Stomach smooth muscle (tissue), 2 donors: ENCODE results near the gene MTM1.

ENCODE experiments used
- H3K27ac ChIP-seq: one replicate; pipeline ENCODE4 v1.7.0; 2013; ENCODE audit warnings: mild to moderate bottlenecking, low read length, inconsistent platforms
- H3K27me3 ChIP-seq, 2 donors: one replicate each; pipeline ENCODE4 v1.7.0; 2013; ENCODE audit warnings: low read length in 2 of 2; ENCODE audit not compliant: insufficient read depth in 2 of 2, control insufficient read depth in 1 of 2
- H3K36me3 ChIP-seq, 2 donors: one replicate each; pipeline ENCODE4 v1.7.0; 2013; ENCODE audit warnings: low read length in 2 of 2; ENCODE audit not compliant: control insufficient read depth in 2 of 2, insufficient read depth in 2 of 2
- H3K4me1 ChIP-seq: one replicate; pipeline ENCODE4 v1.7.0; 2013; ENCODE audit warnings: low read length; ENCODE audit not compliant: control insufficient read depth, insufficient read depth
- H3K4me3 ChIP-seq, 2 donors: one replicate each; pipeline ENCODE4 v1.7.0; 2013; ENCODE audit warnings: low read length in 2 of 2
- H3K9ac ChIP-seq, 2 donors: one replicate each; pipeline ENCODE4 v1.7.0; 2013; ENCODE audit warnings: low read length in 2 of 2, mild to moderate bottlenecking in 1 of 2
- H3K9me3 ChIP-seq, 2 donors: one replicate each; pipeline ENCODE4 v1.7.0; 2013; ENCODE audit warnings: low read length in 2 of 2; ENCODE audit not compliant: control insufficient read depth in 2 of 2
- donor health status: healthy.
- donor health status: Pancreatic carcinoma.

MTM1 gene

GRCh38 chrX:150548684-150549083, 19.7 kb upstream of the MTM1 start:
- H3K27ac ChIP-seq, result no peak overlapping the region
- H3K9me3 ChIP-seq, result peaks cover 0 to 2% of the 10 kb centered on the region in 2 donors
- H3K36me3 ChIP-seq, result no peaks in the 10 kb centered on the region
- peaks cover 14% of the 10 kb centered on the region for H3K4me1 ChIP-seq
- H3K27me3 ChIP-seq, result peaks cover 0 to 7% of the 10 kb centered on the region in 2 donors
- H3K9ac ChIP-seq, result no peak overlapping the region
- H3K4me3 ChIP-seq, result no peak overlapping the region

- H3K4me1 ChIP-seq, result peaks cover 10% of the 10 kb centered on the region
- H3K9me3 ChIP-seq, result peaks cover 0 to 2% of the 10 kb centered on the region in 2 donors
- no peak overlapping the region for H3K4me3 ChIP-seq
- no peak overlapping the region for H3K27ac ChIP-seq
- peaks cover 0 to 7% of the 10 kb centered on the region in 2 donors for H3K27me3 ChIP-seq
- no peak overlapping the region for H3K9ac ChIP-seq
- H3K36me3 ChIP-seq, result no peaks in the 10 kb centered on the region
Observed at GRCh38 chrX:150551963-150552362, 16.5 kb upstream of the MTM1 start.

- H3K27me3 ChIP-seq, result no peaks in the 10 kb centered on the region
- no peak overlapping the region for H3K27ac ChIP-seq
- no peaks in the 10 kb centered on the region for H3K4me1 ChIP-seq
- no peaks in the 10 kb centered on the region for H3K9me3 ChIP-seq
- no peaks in the 10 kb centered on the region for H3K36me3 ChIP-seq
- no peak overlapping the region for H3K9ac ChIP-seq
- no peak overlapping the region for H3K4me3 ChIP-seq
Observed at GRCh38 chrX:150558424-150558823, 10.0 kb upstream of the MTM1 start.

GRCh38 chrX:150564838-150565237, 3.6 kb upstream of the MTM1 start:
- peaks cover 0 to 3% of the 10 kb centered on the region in 2 donors for H3K27me3 ChIP-seq
- no peaks in the 10 kb centered on the region for H3K9me3 ChIP-seq
- peaks cover 3% of the 10 kb centered on the region for H3K4me1 ChIP-seq

GRCh38 chrX:150565551-150565950, 2.9 kb upstream of the MTM1 start:
- peaks cover 3% of the 10 kb centered on the region for H3K4me1 ChIP-seq
- no peak overlapping the region for H3K9ac ChIP-seq
- H3K9me3 ChIP-seq, result no peaks in the 10 kb centered on the region
- no peak overlapping the region for H3K27ac ChIP-seq
- H3K36me3 ChIP-seq, result no peaks in the 10 kb centered on the region
- no peak overlapping the region for H3K4me3 ChIP-seq
- peaks cover 0 to 3% of the 10 kb centered on the region in 2 donors for H3K27me3 ChIP-seq

More at GRCh38 chrX:150564838-150565237, 3.6 kb upstream of the MTM1 start:
- no peak overlapping the region for H3K27ac ChIP-seq
- H3K9ac ChIP-seq, result no peak overlapping the region
- H3K36me3 ChIP-seq, result no peaks in the 10 kb centered on the region
- no peak overlapping the region for H3K4me3 ChIP-seq

- H3K4me1 ChIP-seq, result peaks cover 3% of the 10 kb centered on the region
- H3K27ac ChIP-seq, result no peak overlapping the region
- H3K27me3 ChIP-seq, result peaks cover 0 to 3% of the 10 kb centered on the region in 2 donors
- no peak overlapping the region for H3K4me3 ChIP-seq
- no peaks in the 10 kb centered on the region for H3K9me3 ChIP-seq
- no peak overlapping the region for H3K9ac ChIP-seq
- H3K36me3 ChIP-seq, result no peaks in the 10 kb centered on the region
Observed at GRCh38 chrX:150566734-150567182, 1.7 kb upstream of the MTM1 start.

- Histone ChIP-seq H3K36me3 (no peaks in the 10 kb centered on the region), H3K9me3 (no peaks in the 10 kb centered on the region), H3K4me3 (peak overlapping the region; percentile 29 to 31)
Observed at GRCh38 chrX:150567645-150568319, 639 bp upstream of the MTM1 start.

GRCh38 chrX:150569155-150569477, 695 bp downstream of the MTM1 start:
- Histone ChIP-seq H3K9me3 (no peaks in the 10 kb centered on the region), H3K9ac (peak overlapping the region; percentile 58 to 69), H3K36me3 (no peaks in the 10 kb centered on the region), H3K4me3 (peak overlapping the region; percentile 62 to 76), H3K27me3 (peaks cover 0 to 3% of the 10 kb centered on the region in 2 donors), H3K4me1 (peaks cover 3% of the 10 kb centered on the region), H3K27ac (peak overlapping the region; percentile 62)

More at GRCh38 chrX:150567645-150568319, 639 bp upstream of the MTM1 start:
- H3K4me1 ChIP-seq, result peaks cover 3% of the 10 kb centered on the region
- peak overlapping the region; percentile 24 for H3K27ac ChIP-seq
- H3K27me3 ChIP-seq, result peaks cover 0 to 3% of the 10 kb centered on the region in 2 donors
- H3K9ac ChIP-seq, result no peak overlapping the region

- peaks cover 0 to 1% of the 10 kb centered on the region in 2 donors for H3K27me3 ChIP-seq
- no peaks in the 10 kb centered on the region for H3K36me3 ChIP-seq
- no peak overlapping the region for H3K4me3 ChIP-seq
- H3K27ac ChIP-seq, result no peak overlapping the region
- H3K9me3 ChIP-seq, result no peaks in the 10 kb centered on the region
- peaks cover 3% of the 10 kb centered on the region for H3K4me1 ChIP-seq
- no peak overlapping the region for H3K9ac ChIP-seq
Observed at GRCh38 chrX:150570512-150570911, 2.1 kb downstream of the MTM1 start.

GRCh38 chrX:150572206-150572605, 3.8 kb downstream of the MTM1 start:
- H3K27ac ChIP-seq, result no peak overlapping the region
- no peaks in the 10 kb centered on the region for H3K36me3 ChIP-seq
- H3K4me1 ChIP-seq, result peaks cover 3% of the 10 kb centered on the region
- no peaks in the 10 kb centered on the region for H3K27me3 ChIP-seq
- H3K4me3 ChIP-seq, result no peak overlapping the region
- H3K9me3 ChIP-seq, result no peaks in the 10 kb centered on the region
- no peak overlapping the region for H3K9ac ChIP-seq

- no peaks in the 10 kb centered on the region for H3K9me3 ChIP-seq
- no peaks in the 10 kb centered on the region for H3K36me3 ChIP-seq
- peaks cover under 1% of the 10 kb centered on the region for H3K4me1 ChIP-seq
- H3K27ac ChIP-seq, result no peak overlapping the region
- no peaks in the 10 kb centered on the region for H3K27me3 ChIP-seq
- H3K9ac ChIP-seq, result no peak overlapping the region
- no peak overlapping the region for H3K4me3 ChIP-seq
Observed at GRCh38 chrX:150573106-150573505, 4.7 kb downstream of the MTM1 start.
